Spleen (tissue), 7 donors: ENCODE data around the gene RGS10.

Experiments
- POLR2A ChIP-seq, 3 donors: fragments of 450-650 bp; IDR thresholded peaks; one replicate each; pipeline ENCODE4 v1.5.1; 2017; ENCODE audit warnings: antibody characterized with exemption in 3 of 3, mild to moderate bottlenecking in 1 of 3
- POLR2AphosphoS5 ChIP-seq, 3 donors: sonication (generic); formaldehyde crosslinking; IDR thresholded peaks; one replicate each; pipeline ENCODE4 v1.5.1; 2017; ENCODE audit warnings: antibody characterized with exemption in 3 of 3
- TF ChIP-seq, protein P1 (sequence below), 11 experiments: fragments of 200-600 bp in 7 of 11; fragments of 450-650 bp in 4 of 11; sonication (generic) in 4 of 11; IDR thresholded peaks in 8 of 11; conservative IDR thresholded peaks in 3 of 11; 1 replicate in 7 of 11; 2 replicates in 4 of 11; pipeline versions ENCODE4 v1.4.0 to v1.8.0; 2016 to 2021; ENCODE audit warnings: antibody characterized with exemption in 11 of 11, inconsistent platforms in 4 of 11, mild to moderate bottlenecking in 1 of 11
- donor health status: DM: no; HTN: no; CAD: no; lungs with moderate emphysema.
- donor health status: DM: no; HTN: no; CAD: no.
- donor health status: DM: no; HTN: no; CAD: no.

DNA sequence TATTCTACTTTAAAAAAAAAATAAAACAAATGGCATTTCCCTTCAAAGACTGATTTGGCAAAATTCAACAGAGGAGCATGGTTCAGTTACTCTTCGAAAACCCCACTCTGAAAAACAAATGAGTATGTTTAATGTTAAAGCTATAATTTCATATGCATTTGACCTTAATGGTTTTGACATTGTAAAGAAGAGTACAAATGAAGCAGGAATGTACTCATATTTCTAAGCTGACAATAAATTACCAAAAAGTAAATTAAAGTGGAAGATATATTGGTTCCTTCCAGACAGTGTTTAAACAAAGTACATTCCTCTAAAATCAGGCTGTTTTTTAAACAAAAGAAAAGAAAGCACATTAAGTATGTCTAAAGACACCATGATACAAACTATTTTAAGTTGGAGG, 16.4 kb downstream of the RGS10 start:
- TF ChIP-seq, protein P1, sequence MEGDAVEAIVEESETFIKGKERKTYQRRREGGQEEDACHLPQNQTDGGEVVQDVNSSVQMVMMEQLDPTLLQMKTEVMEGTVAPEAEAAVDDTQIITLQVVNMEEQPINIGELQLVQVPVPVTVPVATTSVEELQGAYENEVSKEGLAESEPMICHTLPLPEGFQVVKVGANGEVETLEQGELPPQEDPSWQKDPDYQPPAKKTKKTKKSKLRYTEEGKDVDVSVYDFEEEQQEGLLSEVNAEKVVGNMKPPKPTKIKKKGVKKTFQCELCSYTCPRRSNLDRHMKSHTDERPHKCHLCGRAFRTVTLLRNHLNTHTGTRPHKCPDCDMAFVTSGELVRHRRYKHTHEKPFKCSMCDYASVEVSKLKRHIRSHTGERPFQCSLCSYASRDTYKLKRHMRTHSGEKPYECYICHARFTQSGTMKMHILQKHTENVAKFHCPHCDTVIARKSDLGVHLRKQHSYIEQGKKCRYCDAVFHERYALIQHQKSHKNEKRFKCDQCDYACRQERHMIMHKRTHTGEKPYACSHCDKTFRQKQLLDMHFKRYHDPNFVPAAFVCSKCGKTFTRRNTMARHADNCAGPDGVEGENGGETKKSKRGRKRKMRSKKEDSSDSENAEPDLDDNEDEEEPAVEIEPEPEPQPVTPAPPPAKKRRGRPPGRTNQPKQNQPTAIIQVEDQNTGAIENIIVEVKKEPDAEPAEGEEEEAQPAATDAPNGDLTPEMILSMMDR (IDR thresholded peaks at IDR 0.05 in 8 of 11, conservative IDR thresholded peaks at IDR 0.05 in 3 of 11): no peak
- TF ChIP-seq POLR2A (IDR thresholded peaks at IDR 0.05): no peak
- TF ChIP-seq POLR2AphosphoS5 (IDR thresholded peaks at IDR 0.05): no peak
